HuH-7.5 (cell line): Measurements from ENCODE around the gene REPS2.

Experiments used
- DNase-seq: peaks from one replicate; pipeline ENCODE4 v3.0.0; 2011; ENCODE audit warnings: low spot score

REPS2 gene

GRCh38 chrX:17082831-17083230, 136.4 kb downstream of the REPS2 start:
- peak; percentile 9 for DNase-seq

- no peak for DNase-seq
These were observed 139.9 kb downstream of the REPS2 start for GRCh38 chrX:17086317-17086716.

GRCh38 chrX:17095161-17095560, 148.7 kb downstream of the REPS2 start:
- no peak for DNase-seq

GRCh38 chrX:17098516-17099247, 152.2 kb downstream of the REPS2 start:
- DNase-seq, result no peak

- no peak for DNase-seq
These were observed 158.0 kb downstream of the REPS2 start for GRCh38 chrX:17104433-17104832.

- DNase-seq, result no peak
These were observed 174.4 kb downstream of the REPS2 start for GRCh38 chrX:17120816-17121215.

GRCh38 chrX:17154001-17154400, 207.5 kb downstream of the REPS2 start:
- no peak for DNase-seq

- no peak for DNase-seq
These were observed 214.5 kb downstream of the REPS2 start for GRCh38 chrX:17160975-17161374.

GRCh38 chrX:17161991-17162390, 215.5 kb downstream of the REPS2 start:
- no peak for DNase-seq

GRCh38 chrX:17164079-17164478, 217.6 kb downstream of the REPS2 start:
- no peak for DNase-seq

GRCh38 chrX:17164941-17165340, 218.5 kb downstream of the REPS2 start:
- DNase-seq, result no peak

- DNase-seq, result no peak
These were observed 221.5 kb downstream of the REPS2 start for GRCh38 chrX:17167915-17168314.

- no peak for DNase-seq
These were observed 224.5 kb downstream of the REPS2 start for GRCh38 chrX:17170973-17171372.

- DNase-seq, result no peak
These were observed 228.2 kb downstream of the REPS2 start for GRCh38 chrX:17174671-17175070.

GRCh38 chrX:17182317-17182716, 235.9 kb downstream of the REPS2 start:
- DNase-seq, result no peak

- DNase-seq, result no peak
These were observed 237.1 kb downstream of the REPS2 start for GRCh38 chrX:17183566-17183965.

- DNase-seq, result no peak
These were observed 239.0 kb downstream of the REPS2 start for GRCh38 chrX:17185431-17185830.

- no peak for DNase-seq
These were observed 240.8 kb downstream of the REPS2 start for GRCh38 chrX:17187136-17187756.

GRCh38 chrX:17192106-17192505, 245.6 kb downstream of the REPS2 start:
- DNase-seq, result no peak
